OCI-LY3 (cell line): ENCODE data around the gene REEP5.

Source experiments
- H2AFZ ChIP-seq: fragments of 200-600, 300-600 bp; shearing (Covaris generic); 2 replicates; pipeline ENCODE4 v1.6.0; 2014; ENCODE audit warnings: antibody characterized with exemption, low read depth, low read length
- H3K27ac ChIP-seq: fragments of 200-600, 300-600 bp; sonication (generic); 2 replicates; pipeline ENCODE4 v1.5.1; 2014; ENCODE audit warnings: mild to moderate bottlenecking, low read length, moderate library complexity, mixed read lengths
- H3K27me3 ChIP-seq: fragments of 200-600, 300-600 bp; sonication (generic); 2 replicates; pipeline ENCODE4 v1.6.1; 2014; ENCODE audit warnings: low read depth, low read length, mixed read lengths
- H3K36me3 ChIP-seq: fragments of 200-600, 300-600 bp; sonication (generic); replicated peaks from 2 replicates; pipeline ENCODE3; 2014; ENCODE audit warnings: low read depth, low read length, mixed read lengths
- H3K4me1 ChIP-seq: fragments of 300-600, 200-600 bp; sonication (generic); 2 replicates; pipeline ENCODE4 v1.6.1; 2014; ENCODE audit warnings: low read length, mixed read lengths
- H3K4me2 ChIP-seq: fragments of 200-600, 300-600 bp; sonication (generic); 2 replicates; pipeline ENCODE4 v1.6.1; 2014; ENCODE audit warnings: low read length, mixed read lengths
- H3K4me3 ChIP-seq: fragments of 300-600, 200-600 bp; sonication (generic); 2 replicates; pipeline ENCODE4 v1.5.1; 2014; ENCODE audit warnings: antibody characterized with exemption, mild to moderate bottlenecking, low read length, moderate library complexity
- H3K79me2 ChIP-seq: fragments of 300-600, 200-600 bp; shearing (Covaris generic); 2 replicates; pipeline ENCODE4 v1.6.1; 2014; ENCODE audit warnings: mild to moderate bottlenecking, low read length, mixed read lengths
- H3K9ac ChIP-seq: fragments of 300-600, 200-600 bp; shearing (Covaris generic); 2 replicates; pipeline ENCODE4 v1.6.0; 2014; ENCODE audit warnings: mild to moderate bottlenecking, low read length, moderate library complexity
- H3K9me3 ChIP-seq: fragments of 200-600, 300-600 bp; shearing (Covaris generic); 2 replicates; pipeline ENCODE4 v1.6.1; 2014; ENCODE audit warnings: low read length, mixed read lengths; ENCODE audit not compliant: insufficient read depth
- H4K20me1 ChIP-seq: fragments of 200-600, 300-600 bp; sonication (generic); 2 replicates; pipeline ENCODE4 v1.6.1; 2016; ENCODE audit warnings: low read length, mixed read lengths; ENCODE audit not compliant: insufficient read depth
- EZH2phosphoT487 ChIP-seq: fragments of 200-600 bp; shearing (Covaris generic); IDR thresholded peaks from 2 replicates; pipeline ENCODE4 v1.6.1; 2018; ENCODE audit warnings: antibody characterized with exemption, mixed run types, low read depth
- TF ChIP-seq, protein P1 (sequence below): fragments of 200-600, 300-600 bp; sonication (generic); IDR thresholded peaks from 2 replicates; pipeline ENCODE4 v1.5.1; 2014; ENCODE audit warnings: antibody characterized with exemption, low read length, low read depth

REEP5 gene

GRCh38 chr5:112869948-112870347 lies 52.1 kb downstream of the REEP5 start:
- no peak overlapping the region for H3K27ac ChIP-seq

GRCh38 chr5:112867411-112867810 lies 54.6 kb downstream of the REEP5 start:
- H3K27ac ChIP-seq: no peak overlapping the region
- peaks cover 26% of the 10 kb centered on the region for H3K4me1 ChIP-seq
- H3K36me3 ChIP-seq: peaks cover 34% of the 10 kb centered on the region
- H3K79me2 ChIP-seq: peaks cover 46% of the 10 kb centered on the region
- peaks cover 4% of the 10 kb centered on the region; the same call in 1 of the 2 replicates for H4K20me1 ChIP-seq
- H3K4me3 ChIP-seq: no peak overlapping the region
- H3K27me3 ChIP-seq: no peaks in the 10 kb centered on the region
- H3K9me3 ChIP-seq: no peaks in the 10 kb centered on the region
- H2AFZ ChIP-seq: no peak overlapping the region
- TF ChIP-seq EZH2phosphoT487: no peak
- TF ChIP-seq, protein P1, sequence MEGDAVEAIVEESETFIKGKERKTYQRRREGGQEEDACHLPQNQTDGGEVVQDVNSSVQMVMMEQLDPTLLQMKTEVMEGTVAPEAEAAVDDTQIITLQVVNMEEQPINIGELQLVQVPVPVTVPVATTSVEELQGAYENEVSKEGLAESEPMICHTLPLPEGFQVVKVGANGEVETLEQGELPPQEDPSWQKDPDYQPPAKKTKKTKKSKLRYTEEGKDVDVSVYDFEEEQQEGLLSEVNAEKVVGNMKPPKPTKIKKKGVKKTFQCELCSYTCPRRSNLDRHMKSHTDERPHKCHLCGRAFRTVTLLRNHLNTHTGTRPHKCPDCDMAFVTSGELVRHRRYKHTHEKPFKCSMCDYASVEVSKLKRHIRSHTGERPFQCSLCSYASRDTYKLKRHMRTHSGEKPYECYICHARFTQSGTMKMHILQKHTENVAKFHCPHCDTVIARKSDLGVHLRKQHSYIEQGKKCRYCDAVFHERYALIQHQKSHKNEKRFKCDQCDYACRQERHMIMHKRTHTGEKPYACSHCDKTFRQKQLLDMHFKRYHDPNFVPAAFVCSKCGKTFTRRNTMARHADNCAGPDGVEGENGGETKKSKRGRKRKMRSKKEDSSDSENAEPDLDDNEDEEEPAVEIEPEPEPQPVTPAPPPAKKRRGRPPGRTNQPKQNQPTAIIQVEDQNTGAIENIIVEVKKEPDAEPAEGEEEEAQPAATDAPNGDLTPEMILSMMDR: no peak
- H3K4me2 ChIP-seq: no peak overlapping the region
- no peak overlapping the region for H3K9ac ChIP-seq

More at GRCh38 chr5:112869948-112870347, 52.1 kb downstream of the REEP5 start:
- peaks cover 20% of the 10 kb centered on the region for H3K4me1 ChIP-seq
- H3K4me3 ChIP-seq: no peak overlapping the region
- no peaks in the 10 kb centered on the region for H3K27me3 ChIP-seq
- H4K20me1 ChIP-seq: peaks cover 4% of the 10 kb centered on the region; the same call in 1 of the 2 replicates
- TF ChIP-seq, protein P1: no peak
- no peak for TF ChIP-seq EZH2phosphoT487
- H3K9me3 ChIP-seq: no peaks in the 10 kb centered on the region
- H3K4me2 ChIP-seq: no peak overlapping the region
- H2AFZ ChIP-seq: no peak overlapping the region
- H3K9ac ChIP-seq: no peak overlapping the region
- peaks cover 17% of the 10 kb centered on the region for H3K36me3 ChIP-seq
- H3K79me2 ChIP-seq: peaks cover 22% of the 10 kb centered on the region

- TF ChIP-seq EZH2phosphoT487: no peak
- TF ChIP-seq, protein P1: no peak
- Histone ChIP-seq H3K4me3 (no peak overlapping the region), H2AFZ (no peak overlapping the region), H3K9ac (no peak overlapping the region), H3K79me2 (peaks cover 52% of the 10 kb centered on the region), H3K4me2 (no peak overlapping the region), H3K27me3 (no peaks in the 10 kb centered on the region), H4K20me1 (peaks cover 4% of the 10 kb centered on the region; the same call in 1 of the 2 replicates), H3K36me3 (peaks cover 35% of the 10 kb centered on the region), H3K9me3 (no peaks in the 10 kb centered on the region), H3K27ac (peak overlapping the region; percentile 32), H3K4me1 (peaks cover 31% of the 10 kb centered on the region)
Observed at GRCh38 chr5:112866739-112867138, 55.3 kb downstream of the REEP5 start.

GRCh38 chr5:112865128-112865527 lies 56.9 kb downstream of the REEP5 start:
- TF ChIP-seq, protein P1: no peak
- no peak for TF ChIP-seq EZH2phosphoT487
- Histone ChIP-seq H4K20me1 (0 out of 2 replicates have a peak, but pooled peaks cover under 1% of the 10 kb centered on the region), H3K9me3 (no peaks in the 10 kb centered on the region), H3K4me3 (no peak overlapping the region), H3K4me2 (no peak overlapping the region), H3K36me3 (peaks cover 33% of the 10 kb centered on the region), H3K79me2 (peaks cover 60% of the 10 kb centered on the region), H3K9ac (no peak overlapping the region), H3K4me1 (peaks cover 34% of the 10 kb centered on the region), H3K27me3 (no peaks in the 10 kb centered on the region), H3K27ac (no peak overlapping the region), H2AFZ (no peak overlapping the region)
